Thyroid gland (tissue), 4 donors: ENCODE data around the gene NDUFA8. TPM values are rescaled to one million over a fixed set of nuclear protein-coding genes. Genes with fewer than 3 reads are reported as not detected.

ENCODE experiments used
- DNase-seq, 2 donors: peaks; one replicate each; pipeline ENCODE4 v3.0.0-alpha.2; 2019
- H3K27ac ChIP-seq, 3 donors: fragments of 200-600 bp; sonication (generic); 1 replicate in 2 of 3; 2 replicates in 1 of 3; pipeline ENCODE4 v1.5.1; 2016 to 2019; ENCODE audit warnings: mild to moderate bottlenecking in 1 of 3, moderate library complexity in 1 of 3
- H3K27me3 ChIP-seq: fragments of 200-600 bp; sonication (generic); one replicate; pipeline ENCODE4 v1.5.1; 2019
- H3K36me3 ChIP-seq, 2 donors: fragments of 200-600 bp; sonication (generic); one replicate each; pipeline ENCODE4 v1.5.1; 2016 to 2019
- H3K4me1 ChIP-seq, 2 donors: fragments of 200-600 bp; sonication (generic); one replicate each; pipeline ENCODE4 v1.5.1; 2017 to 2019
- H3K4me3 ChIP-seq, 3 donors: fragments of 200-600 bp; sonication (generic); replicated peaks in 1 of 3; 1 replicate in 2 of 3; 2 replicates in 1 of 3; pipeline ENCODE4 v1.5.1; 2016; ENCODE audit warnings: mild to moderate bottlenecking in 1 of 3
- H3K9me3 ChIP-seq: fragments of 200-600 bp; sonication (generic); one replicate; pipeline ENCODE4 v1.5.1; 2017
- POLR2A ChIP-seq, 2 donors: fragments of 450-650 bp; IDR thresholded peaks; one replicate each; pipeline ENCODE4 v1.6.1; 2017; ENCODE audit warnings: antibody characterized with exemption in 2 of 2, mild to moderate bottlenecking in 2 of 2, moderate library complexity in 1 of 2
- WGBS, 2 donors: methylation state at CpG; one replicate each; pipeline ENCODE4 v1.1.5; 2017; 5-methylcytosine and 5-hydroxymethylcytosine counted together
- intact Hi-C: fragments of 100-400 bp; cut with DNase I; formaldehyde crosslinking; loops from one replicate; pipeline ENCODE4 v1.15.1; 2023
- total RNA-seq, 4 donors: library from RNA; depleted of rRNA; stranded (reverse); fragments of >200 nt; gene quantifications; one replicate each; pipeline ENCODE4 v1.2.3, GENCODE V29; 2016
- TF ChIP-seq, protein P1 (sequence below), 6 experiments: fragments of 200-600 bp in 3 of 6; fragments of 450-650 bp in 3 of 6; sonication (generic) in 3 of 6; IDR thresholded peaks; one replicate each; pipeline ENCODE4 v1.5.1; 2016 to 2019; ENCODE audit warnings: antibody characterized with exemption in 6 of 6, mild to moderate bottlenecking in 2 of 6, inconsistent platforms in 1 of 6, moderate library complexity in 1 of 6

The NDUFA8 gene
- total RNA-seq, 4 donors from 2014 or later, result 18.1 to 70.7 (median 53.2) TPM

DNA sequence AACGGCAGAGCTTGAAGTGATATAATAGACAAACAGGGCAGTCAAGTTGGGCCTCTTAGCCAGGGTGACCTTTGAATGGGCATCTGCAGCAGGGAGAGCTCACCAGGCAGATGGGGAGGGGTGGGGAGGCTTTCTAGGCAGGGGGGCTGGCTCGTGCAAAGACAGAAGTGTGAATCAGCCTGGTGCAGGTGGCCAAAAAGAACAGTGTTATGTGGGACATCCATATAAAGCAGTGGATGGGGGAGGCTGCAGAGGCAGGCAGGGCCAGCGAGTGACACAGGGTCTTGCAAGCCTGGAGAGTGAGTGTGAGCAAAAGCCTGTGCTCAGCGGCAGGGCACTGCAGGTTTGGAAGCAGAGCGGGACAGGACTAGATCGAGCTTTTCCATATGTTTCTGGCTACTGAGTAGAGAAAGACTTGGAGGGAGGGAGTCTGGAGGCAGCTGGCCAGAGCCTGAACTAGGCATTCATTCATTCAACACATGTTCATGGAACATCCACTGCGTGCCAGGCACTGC, 52.2 kb downstream of the NDUFA8 start:
- no peak for DNase-seq
- 75% methylated on average over 7 of the region's 7 CpGs for WGBS, 2 donors
- no peak overlapping the region for H3K4me3 ChIP-seq
- TF ChIP-seq, protein P1, sequence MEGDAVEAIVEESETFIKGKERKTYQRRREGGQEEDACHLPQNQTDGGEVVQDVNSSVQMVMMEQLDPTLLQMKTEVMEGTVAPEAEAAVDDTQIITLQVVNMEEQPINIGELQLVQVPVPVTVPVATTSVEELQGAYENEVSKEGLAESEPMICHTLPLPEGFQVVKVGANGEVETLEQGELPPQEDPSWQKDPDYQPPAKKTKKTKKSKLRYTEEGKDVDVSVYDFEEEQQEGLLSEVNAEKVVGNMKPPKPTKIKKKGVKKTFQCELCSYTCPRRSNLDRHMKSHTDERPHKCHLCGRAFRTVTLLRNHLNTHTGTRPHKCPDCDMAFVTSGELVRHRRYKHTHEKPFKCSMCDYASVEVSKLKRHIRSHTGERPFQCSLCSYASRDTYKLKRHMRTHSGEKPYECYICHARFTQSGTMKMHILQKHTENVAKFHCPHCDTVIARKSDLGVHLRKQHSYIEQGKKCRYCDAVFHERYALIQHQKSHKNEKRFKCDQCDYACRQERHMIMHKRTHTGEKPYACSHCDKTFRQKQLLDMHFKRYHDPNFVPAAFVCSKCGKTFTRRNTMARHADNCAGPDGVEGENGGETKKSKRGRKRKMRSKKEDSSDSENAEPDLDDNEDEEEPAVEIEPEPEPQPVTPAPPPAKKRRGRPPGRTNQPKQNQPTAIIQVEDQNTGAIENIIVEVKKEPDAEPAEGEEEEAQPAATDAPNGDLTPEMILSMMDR (IDR thresholded peaks at IDR 0.05), result no peak
- TF ChIP-seq POLR2A (IDR thresholded peaks at IDR 0.05), result no peak
- H3K27me3 ChIP-seq, result no peaks in the 10 kb centered on the region
- H3K36me3 ChIP-seq, result no peaks in the 10 kb centered on the region
- intact Hi-C loops, result no loop called here
- H3K27ac ChIP-seq, result no peak overlapping the region
- H3K4me1 ChIP-seq, result no peaks in the 10 kb centered on the region
- H3K9me3 ChIP-seq, result no peaks in the 10 kb centered on the region

DNA sequence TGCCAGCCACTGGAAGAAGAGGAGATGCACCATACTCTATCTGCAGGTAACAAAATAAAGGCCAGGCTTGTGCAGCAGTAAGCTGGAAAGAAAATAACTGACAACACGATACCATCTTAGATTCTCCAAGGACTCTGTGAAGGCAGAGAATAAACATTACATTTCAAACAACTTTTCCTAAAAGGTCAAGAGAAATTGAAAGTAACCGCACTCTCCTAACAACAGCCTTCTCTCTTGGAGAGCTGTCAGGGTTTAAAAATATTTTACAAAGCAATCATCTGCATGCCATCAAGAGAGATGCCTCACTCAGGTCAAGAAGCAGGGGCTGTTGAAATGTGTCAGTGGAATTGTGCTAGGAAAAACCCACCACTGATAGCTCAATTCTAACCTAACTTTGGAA, 53.0 kb downstream of the NDUFA8 start:
- no peak for DNase-seq
- intact Hi-C loops, result no loop called here
- TF ChIP-seq POLR2A (IDR thresholded peaks at IDR 0.05), result no peak
- TF ChIP-seq, protein P1 (IDR thresholded peaks at IDR 0.05), result no peak
- H3K4me3 ChIP-seq, result no peak overlapping the region
- 38 to 45% methylated on average over 2 of the region's 2 CpGs for WGBS, 2 donors
- H3K27me3 ChIP-seq, result no peaks in the 10 kb centered on the region
- no peak overlapping the region for H3K27ac ChIP-seq
- no peaks in the 10 kb centered on the region for H3K36me3 ChIP-seq
- H3K4me1 ChIP-seq, result no peaks in the 10 kb centered on the region
- no peaks in the 10 kb centered on the region for H3K9me3 ChIP-seq

DNA sequence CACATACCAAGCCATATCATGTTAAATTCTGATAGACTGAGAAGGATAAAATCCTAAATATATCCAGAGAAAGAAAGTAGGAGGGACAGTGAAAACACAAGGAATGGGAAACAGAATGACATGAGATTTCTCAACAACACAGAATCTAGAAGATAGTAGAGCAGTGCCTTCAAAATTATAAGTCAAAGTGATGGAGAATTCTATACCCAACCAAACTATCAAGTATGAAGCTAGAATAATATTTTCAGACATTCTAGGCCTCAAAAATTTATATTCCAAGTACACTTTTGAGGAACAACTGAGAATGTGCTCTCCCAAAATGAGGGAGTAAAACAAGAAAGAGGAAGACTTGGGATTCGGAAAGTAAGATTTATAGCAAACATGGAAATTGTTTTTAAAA, 55.6 kb downstream of the NDUFA8 start:
- Histone ChIP-seq H3K36me3 (no peaks in the 10 kb centered on the region), H3K4me1 (no peaks in the 10 kb centered on the region), H3K27me3 (no peaks in the 10 kb centered on the region), H3K9me3 (no peaks in the 10 kb centered on the region), H3K27ac (no peak overlapping the region), H3K4me3 (no peak overlapping the region)
- intact Hi-C loops, result no loop called here
- DNase-seq, result no peak
- 98 to 100% methylated on average over 1 of the region's 1 CpG for WGBS, 2 donors
- TF ChIP-seq, protein P1 (IDR thresholded peaks at IDR 0.05), result no peak
- no peak for TF ChIP-seq POLR2A (IDR thresholded peaks at IDR 0.05)

DNA sequence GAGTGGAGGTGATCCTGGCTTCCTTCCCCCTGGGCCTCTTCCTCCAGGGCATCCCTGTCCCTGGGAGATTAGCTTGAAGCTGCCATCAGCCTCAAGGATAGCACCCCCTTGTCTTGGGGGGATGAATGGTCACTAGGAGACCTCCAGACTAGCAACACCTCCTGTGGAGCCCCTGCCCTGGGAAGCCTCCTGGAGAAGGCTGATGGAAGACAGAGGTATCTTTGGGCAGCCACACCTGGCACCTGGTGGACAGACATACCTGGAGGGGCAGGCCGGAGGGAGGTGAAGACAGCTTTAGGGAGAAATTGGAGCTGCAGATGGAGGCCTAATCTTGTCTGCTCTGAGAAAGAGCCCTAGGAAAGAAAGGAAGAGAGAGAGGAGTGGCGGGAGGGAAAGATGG, 57.4 kb downstream of the NDUFA8 start:
- DNase-seq, result no peak
- TF ChIP-seq, protein P1 (IDR thresholded peaks at IDR 0.05), result no peak
- TF ChIP-seq POLR2A (IDR thresholded peaks at IDR 0.05), result no peak
- Histone ChIP-seq H3K27me3 (no peaks in the 10 kb centered on the region), H3K36me3 (no peaks in the 10 kb centered on the region), H3K9me3 (no peaks in the 10 kb centered on the region), H3K27ac (no peak overlapping the region), H3K4me3 (no peak overlapping the region), H3K4me1 (no peaks in the 10 kb centered on the region)
- intact Hi-C loops, result no loop called here
- 93 to 100% methylated on average over 2 of the region's 2 CpGs for WGBS, 2 donors

DNA sequence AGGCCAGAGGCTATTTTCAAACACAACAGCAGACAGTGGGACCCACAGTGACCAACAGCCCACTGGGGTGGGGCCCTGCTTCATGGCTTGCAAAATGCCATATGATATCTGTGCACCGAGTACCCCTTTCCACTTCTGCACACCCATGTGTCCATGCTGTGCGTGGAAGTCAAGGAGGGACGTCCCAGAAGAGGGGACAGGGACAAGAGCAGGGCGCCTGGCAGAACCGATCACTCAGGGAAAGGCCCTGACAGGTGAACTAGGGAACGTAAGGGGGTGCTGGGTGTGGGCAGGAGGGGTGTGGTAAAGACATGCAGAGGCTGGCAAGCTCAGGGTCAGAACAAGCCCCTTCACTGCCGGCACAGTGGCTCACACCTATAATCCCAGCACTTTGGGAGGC, 58.8 kb downstream of the NDUFA8 start:
- no peak overlapping the region for H3K27ac ChIP-seq
- DNase-seq, result no peak
- H3K27me3 ChIP-seq, result no peaks in the 10 kb centered on the region
- TF ChIP-seq, protein P1 (IDR thresholded peaks at IDR 0.05), result no peak
- no peaks in the 10 kb centered on the region for H3K9me3 ChIP-seq
- WGBS, 2 donors, result 93% methylated on average over 7 of the region's 7 CpGs
- no peak overlapping the region for H3K4me3 ChIP-seq
- no peaks in the 10 kb centered on the region for H3K4me1 ChIP-seq
- intact Hi-C loops, result no loop called here
- H3K36me3 ChIP-seq, result no peaks in the 10 kb centered on the region
